NT2/D1 (cell line): ENCODE data around the gene PADI4.

Experiments
- SUZ12 ChIP-seq: IDR thresholded peaks from 2 replicates; pipeline ENCODE4 v1.6.1; 2011; ENCODE audit not compliant: insufficient read length, insufficient read depth; ENCODE audit errors: extremely low read depth
- YY1 ChIP-seq: IDR thresholded peaks from 2 replicates; pipeline ENCODE4 v1.6.1; 2011; ENCODE audit not compliant: insufficient read length, insufficient read depth

DNA sequence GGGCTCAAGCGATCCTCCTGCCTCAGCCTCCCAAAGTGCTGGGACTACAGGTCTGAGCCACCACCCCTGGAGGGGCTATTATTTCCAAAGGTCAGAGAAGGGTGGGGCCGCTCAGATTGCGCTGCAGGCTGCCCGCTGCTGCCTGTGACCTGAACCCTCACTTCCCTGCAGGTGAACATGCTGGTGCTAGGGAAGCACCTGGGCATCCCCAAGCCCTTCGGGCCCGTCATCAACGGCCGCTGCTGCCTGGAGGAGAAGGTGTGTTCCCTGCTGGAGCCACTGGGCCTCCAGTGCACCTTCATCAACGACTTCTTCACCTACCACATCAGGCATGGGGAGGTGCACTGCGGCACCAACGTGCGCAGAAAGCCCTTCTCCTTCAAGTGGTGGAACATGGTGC is 55.4 kb downstream of the PADI4 start:
- TF ChIP-seq SUZ12 (no peak), YY1 (no peak)
